GM12878 (cell line): ENCODE data around the gene PRM2. TPM values are rescaled to one million over a fixed set of nuclear protein-coding genes. Genes with fewer than 3 reads are reported as not detected.

Experiments
- ATAC-seq: fragments of 200-7000 bp; cut with Tn5 transposase; 3 replicates; pipeline ENCODE4 v1.9.1; 2020; ENCODE audit warnings: mild to moderate bottlenecking, moderate library complexity
- BruUV-seq: library from RNA; stranded (reverse); fragments of 400-500 nt; replicated peaks from 2 replicates; lab custom pipeline; 2021; lab: Mats Ljungman, UMichigan
- CTCF ChIA-PET: fragments of 300-600 bp; sonication (Branson Sonifier 250); formaldehyde crosslinking; extraction: SDS; loops from one replicate; lab custom pipeline; 2021; ENCODE audit warnings: inconsistent platforms; lab: Yijun Ruan, JAX
- POLR2A ChIA-PET: fragments of 350-600 bp; formaldehyde crosslinking; extraction: SDS; loops from one replicate; lab custom pipeline; 2021; ENCODE audit warnings: inconsistent platforms; lab: Charles Lee
- RAD21 ChIA-PET: fragments of 300-600 bp; sonication (Branson Sonifier 250); formaldehyde crosslinking; loops from one replicate; lab custom pipeline; 2023; ENCODE audit warnings: antibody characterized with exemption; ENCODE audit not compliant: unreplicated experiment; lab: Charles Lee
- SMC1A ChIA-PET: fragments of 300-600 bp; sonication (Branson Sonifier 250); formaldehyde crosslinking; loops from one replicate; lab custom pipeline; 2023; ENCODE audit not compliant: unreplicated experiment, uncharacterized antibody; lab: Charles Lee
- DNase-seq: peaks from one replicate; pipeline ENCODE4 v3.0.0-alpha.2; 2011; ENCODE audit warnings: low read depth, low spot score
- FAIRE-seq: peaks from 3 replicates; lab custom pipeline; 2011; peaks lifted over from hg19 to GRCh38; lab: Jason Lieb, UNC
- H2AFZ ChIP-seq: 2 replicates; pipeline ENCODE4 v1.6.0; 2011; ENCODE audit warnings: low read depth, low read length, control low read depth; ENCODE audit not compliant: control insufficient read depth
- H3K27ac ChIP-seq: 2 replicates; pipeline ENCODE4 v1.5.1; 2011; ENCODE audit warnings: control low read depth; ENCODE audit not compliant: control insufficient read depth, insufficient read depth
- H3K27me3 ChIP-seq, 2 experiments: replicated peaks in 1 of 2; 2 replicates each; pipeline versions ENCODE4 v1.6.0 to v1.6.1; 2011; ENCODE audit warnings: low read length in 1 of 2; ENCODE audit not compliant: control insufficient read depth in 2 of 2, insufficient read depth in 2 of 2
- H3K36me3 ChIP-seq, 2 experiments: 2 replicates each; pipeline ENCODE4 v1.5.1; 2011; ENCODE audit warnings: low read length in 1 of 2; ENCODE audit not compliant: control insufficient read depth in 2 of 2, insufficient read depth in 2 of 2
- H3K4me1 ChIP-seq: 2 replicates; pipeline ENCODE4 v1.6.1; 2011; ENCODE audit warnings: mild to moderate bottlenecking, low read length, moderate library complexity, mixed read lengths; ENCODE audit not compliant: control insufficient read depth, insufficient read depth
- H3K4me2 ChIP-seq: 2 replicates; pipeline ENCODE4 v1.6.0; 2011; ENCODE audit warnings: control low read depth; ENCODE audit not compliant: control insufficient read depth, insufficient read depth
- H3K4me3 ChIP-seq: fragments of 200-600 bp; sonication (generic); 2 replicates; pipeline ENCODE4 v1.5.1; 2016
- H3K79me2 ChIP-seq: 2 replicates; pipeline ENCODE4 v1.6.0; 2011; ENCODE audit warnings: low read length; ENCODE audit not compliant: control insufficient read depth, insufficient read depth
- H3K9ac ChIP-seq: 2 replicates; pipeline ENCODE4 v1.8.0; 2011; ENCODE audit warnings: low read length, control low read depth, mixed read lengths; ENCODE audit not compliant: control insufficient read depth, insufficient read depth
- H3K9me3 ChIP-seq: replicated peaks from 3 replicates; pipeline ENCODE4 v1.5.1; 2011; ENCODE audit warnings: mild to moderate bottlenecking, low read length; ENCODE audit not compliant: control insufficient read depth, insufficient read depth
- H4K20me1 ChIP-seq: 2 replicates; pipeline ENCODE4 v1.6.0; 2011; ENCODE audit not compliant: control insufficient read depth, insufficient read depth
- BCL3 ChIP-seq: IDR thresholded peaks from 2 replicates; pipeline ENCODE4 v1.6.1; 2011; ENCODE audit warnings: borderline replicate concordance, low read depth, mild to moderate bottlenecking, moderate library complexity, low read length; ENCODE audit not compliant: insufficient read depth, poor library complexity, severe bottlenecking
- BRCA1 ChIP-seq: IDR thresholded peaks from 2 replicates; pipeline ENCODE4 v1.6.1; 2011; ENCODE audit warnings: low read depth, low read length, improper control_type of control experiment
- CHD1 ChIP-seq: IDR thresholded peaks from 2 replicates; pipeline ENCODE4 v1.6.1; 2012; ENCODE audit warnings: low read depth, low read length, improper control_type of control experiment
- EED ChIP-seq: sonication (generic); IDR thresholded peaks from 2 replicates; pipeline ENCODE4 v1.6.1; 2016; ENCODE audit warnings: antibody characterized with exemption, low read depth
- GABPA ChIP-seq: IDR thresholded peaks from 2 replicates; pipeline ENCODE4 v1.6.1; 2014; ENCODE audit warnings: antibody characterized with exemption, low read depth, mild to moderate bottlenecking, inconsistent platforms
- JUNB ChIP-seq: IDR thresholded peaks from 2 replicates; pipeline ENCODE4 v1.6.1; 2016; ENCODE audit warnings: antibody characterized with exemption, mild to moderate bottlenecking
- JUND ChIP-seq: IDR thresholded peaks from 2 replicates; pipeline ENCODE4 v1.6.1; 2012; ENCODE audit warnings: low read depth, mild to moderate bottlenecking, low read length, improper control_type of control experiment, moderate library complexity
- MEF2B ChIP-seq: fragments of 450-650 bp; IDR thresholded peaks from 2 replicates; pipeline ENCODE4 v1.6.1; 2018; ENCODE audit warnings: mild to moderate bottlenecking, moderate library complexity; ENCODE audit not compliant: partially characterized antibody, poor library complexity, severe bottlenecking
- NFXL1 ChIP-seq: fragments of 450-650 bp; IDR thresholded peaks from 2 replicates; pipeline ENCODE4 v1.6.1; 2017; ENCODE audit warnings: antibody characterized with exemption, mild to moderate bottlenecking, borderline replicate concordance
- PKNOX1 ChIP-seq: fragments of 450-650 bp; IDR thresholded peaks from 2 replicates; pipeline ENCODE4 v1.6.1; 2016; ENCODE audit warnings: mild to moderate bottlenecking
- POLR2A ChIP-seq: IDR thresholded peaks from 2 replicates; pipeline ENCODE4 v1.6.1; 2011; ENCODE audit warnings: low read depth, mild to moderate bottlenecking, low read length
- SIX5 ChIP-seq: IDR thresholded peaks from 2 replicates; pipeline ENCODE4 v1.6.1; 2011; ENCODE audit warnings: mild to moderate bottlenecking, low read depth, low read length, moderate library complexity; ENCODE audit not compliant: severe bottlenecking
- TAF1 ChIP-seq: IDR thresholded peaks from 2 replicates; pipeline ENCODE4 v1.6.1; 2011; ENCODE audit warnings: mild to moderate bottlenecking, low read depth, low read length, borderline replicate concordance
- TARDBP ChIP-seq: IDR thresholded peaks from 2 replicates; pipeline ENCODE4 v1.6.1; 2016; ENCODE audit warnings: borderline replicate concordance
- ZBTB40 ChIP-seq: fragments of 450-650 bp; IDR thresholded peaks from 2 replicates; pipeline ENCODE4 v1.6.1; 2016; ENCODE audit warnings: mild to moderate bottlenecking, moderate library complexity, borderline replicate concordance
- ZNF274 ChIP-seq: IDR thresholded peaks from one replicate; pipeline ENCODE4 v1.8.0; 2011; ENCODE audit not compliant: insufficient read length, insufficient read depth
- ZNF622 ChIP-seq: fragments of 450-650 bp; IDR thresholded peaks from 2 replicates; pipeline ENCODE4 v1.6.1; 2017; ENCODE audit warnings: mild to moderate bottlenecking, inconsistent platforms
- WGBS: methylation state at CpG from one replicate; pipeline ENCODE4 v1.1.6; 2016; ENCODE audit warnings: low lambda C conversion rate; ENCODE audit not compliant: insufficient replicate concordance, insufficient coverage; ENCODE audit errors: missing lambda C conversion rate; 5-methylcytosine and 5-hydroxymethylcytosine counted together
- in situ Hi-C: fragments of 300-500 bp; cut with MboI; formaldehyde crosslinking; loops from 9 replicates; pipeline ENCODE4 v1.14.3; 2018; ENCODE audit warnings: mixed read lengths
- intact Hi-C: fragments of 100-400 bp; cut with micrococcal nuclease; formaldehyde crosslinking; loops from one replicate; pipeline ENCODE4 v1.14.2; 2022; ENCODE audit not compliant: unreplicated experiment
- polyA plus RNA-seq, 11 experiments: library from polyadenylated mRNA; depleted of rRNA in 4 of 11; unstranded in 6 of 11; stranded (reverse) in 5 of 11; fragments of >200 nt; fragmentation: Nextera tagmentation in 4 of 11; fragmentation: Illumina TruSeq in 1 of 11; extraction: Ambion mirVana in 4 of 11; extraction: Trizol in 1 of 11; gene quantifications; 1 replicate in 1 of 11; 2 replicates in 10 of 11; pipeline versions ENCODE4 v1.2.1 to v1.2.3, GENCODE V29; 2011 to 2016; ENCODE audit warnings: inconsistent platforms in 2 of 11, missing spikeins in 2 of 11, low read depth in 1 of 11
- total RNA-seq, 4 experiments: library from RNA; depleted of rRNA in 3 of 4; stranded (reverse); fragments of >200 nt in 3 of 4; fragmentation: Illumina TruSeq in 1 of 4; extraction: Trizol in 1 of 4; gene quantifications; 2 replicates each; pipeline versions ENCODE4 v1.2.1 to v1.2.3, GENCODE V29; 2013 to 2021

Gene PRM2
- total and polyA plus RNA-seq, 10 of the 15 experiments (the other 5 are each of a cell fraction or from before 2014, with no cell fraction given) = not detected

- Histone ChIP-seq H4K20me1 (no peaks in the 10 kb centered on the region), H3K4me2 (peak overlapping the region; percentile 83), H3K27ac (peak overlapping the region; percentile 74), H3K4me1 (peaks cover 26% of the 10 kb centered on the region), H3K9me3 (no peaks in the 10 kb centered on the region), H3K4me3 (no peak overlapping the region), H3K9ac (peak overlapping the region; percentile 72), H2AFZ (peak overlapping the region; percentile 85), H3K27me3 (no peaks in the 10 kb centered on the region), H3K36me3 (no peaks in the 10 kb centered on the region), H3K79me2 (no peaks in the 10 kb centered on the region)
- SMC1A ChIA-PET = interaction anchor here (0.6 to 2.4 kb wide), 10 partner anchors 8 to 269 kb away, joined by 3 to 14 read pairs (median 4); partner anchors contain the start of gene SOCS1
- in situ Hi-C loops (no loop called here), intact Hi-C loops (no loop called here)
- RAD21 ChIA-PET = interaction anchor here (0.7 to 3.0 kb wide), 9 partner anchors 8 to 123 kb away, joined by 3 to 14 read pairs (median 4); partner anchors contain the start of gene SOCS1
- ATAC-seq (peak; percentile 86), DNase-seq (no peak), FAIRE-seq (peak; percentile 68)
- no TSS peak for BruUV-seq
- 3% methylated on average over 35 of the region's 35 CpGs for WGBS
- CTCF ChIA-PET = interaction anchor here (0.6 to 3.2 kb wide), 7 partner anchors 13 to 280 kb away, joined by 3 to 6 read pairs (median 4); no protein-coding TSS in a partner anchor
- POLR2A ChIA-PET = interaction anchor here (0.9 to 2.9 kb wide), 6 partner anchors 19 to 267 kb away, joined by 3 to 11 read pairs (median 4); partner anchors contain the start of gene SOCS1
- TF ChIP-seq POLR2A (peak; percentile 79; the same call in 1 of the 2 replicates), TARDBP (no peak), BRCA1 (no peak), MEF2B (peak; percentile 46), SIX5 (no peak), NFXL1 (no peak), ZNF274 (no peak), BCL3 (no peak), TAF1 (no peak), ZNF622 (no peak), JUNB (no peak; the same call in 1 of the 2 replicates), CHD1 (no peak), PKNOX1 (no peak), ZBTB40 (no peak; the same call in 1 of the 2 replicates), GABPA (no peak), EED (peak; percentile 90; the same call in 1 of the 2 replicates), JUND (no peak)
Measured at GRCh38 chr16:11232852-11233726, 43.2 kb downstream of the PRM2 start.
